ENCODE data around the gene SLC7A5. TPM values are rescaled to one million over a fixed set of nuclear protein-coding genes. Genes with fewer than 3 reads are reported as not detected.
"Not testable (repeated sequence)": the region's sequence is repeated elsewhere in the genome, so short reads cannot be mapped to it uniquely, and the experiment has no call there.

The SLC7A5 gene

DNA sequence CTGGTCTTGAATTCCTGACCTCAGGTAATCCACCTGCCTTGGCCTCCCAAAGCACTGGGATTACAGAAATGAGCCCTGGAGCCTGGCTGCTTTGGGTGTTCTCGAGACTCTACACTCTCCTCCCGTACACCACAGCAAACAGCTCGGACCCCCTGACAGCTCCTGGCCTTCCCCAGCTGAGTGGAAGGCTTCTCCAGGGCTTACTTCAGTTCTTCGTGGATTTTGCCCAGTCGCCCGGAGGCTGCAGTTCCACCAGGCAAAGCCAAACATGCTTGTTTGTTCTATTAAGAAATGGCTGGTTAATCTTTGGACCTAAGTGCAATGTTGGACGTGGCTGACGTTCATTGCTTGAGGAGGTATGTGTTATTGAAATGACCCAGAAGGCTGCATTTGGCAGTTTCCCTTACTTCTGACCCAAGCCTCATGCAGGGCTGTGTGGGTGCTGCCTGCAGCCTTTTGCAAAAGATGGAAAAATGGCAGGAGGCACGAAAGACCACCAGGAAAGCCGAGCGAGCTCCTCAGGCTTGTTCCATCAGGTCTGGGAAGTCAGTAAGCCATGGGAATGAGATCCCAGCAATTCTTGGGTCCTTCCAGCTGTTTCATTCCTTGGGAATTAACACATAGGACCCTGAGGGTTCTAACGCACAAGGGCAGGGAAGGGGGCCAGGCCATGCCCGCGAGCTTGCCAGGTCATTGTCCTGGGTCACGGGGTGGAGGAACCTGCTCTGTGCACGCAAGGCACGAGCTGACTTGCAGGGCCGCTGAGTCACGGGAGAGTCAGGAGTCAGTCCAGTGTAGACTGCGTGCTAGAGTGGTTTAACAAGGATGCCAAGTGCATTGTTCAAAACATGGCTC, 79.6 kb downstream of the SLC7A5 start:
- Histone ChIP-seq H3K27me3 (ENCODE audit: control insufficient read depth, insufficient read depth, low read length) (peaks cover 2% of the 10 kb centered on the region), H3K9me3 (replicated peaks; ENCODE audit: low read length) (no peaks in the 10 kb centered on the region), H3K4me3 (ENCODE audit: low read length) (no peak overlapping the region), H3K4me1 (ENCODE audit: control insufficient read depth, insufficient read depth, low read length) (peaks cover 30% of the 10 kb centered on the region), H3K9ac (ENCODE audit: low read depth, low read length) (peak overlapping the region; percentile 22), H3K4me2 (ENCODE audit: low read length) (peak overlapping the region; percentile 54), H3K36me3 (ENCODE audit: insufficient read depth, low read length) (no peaks in the 10 kb centered on the region)

DNA sequence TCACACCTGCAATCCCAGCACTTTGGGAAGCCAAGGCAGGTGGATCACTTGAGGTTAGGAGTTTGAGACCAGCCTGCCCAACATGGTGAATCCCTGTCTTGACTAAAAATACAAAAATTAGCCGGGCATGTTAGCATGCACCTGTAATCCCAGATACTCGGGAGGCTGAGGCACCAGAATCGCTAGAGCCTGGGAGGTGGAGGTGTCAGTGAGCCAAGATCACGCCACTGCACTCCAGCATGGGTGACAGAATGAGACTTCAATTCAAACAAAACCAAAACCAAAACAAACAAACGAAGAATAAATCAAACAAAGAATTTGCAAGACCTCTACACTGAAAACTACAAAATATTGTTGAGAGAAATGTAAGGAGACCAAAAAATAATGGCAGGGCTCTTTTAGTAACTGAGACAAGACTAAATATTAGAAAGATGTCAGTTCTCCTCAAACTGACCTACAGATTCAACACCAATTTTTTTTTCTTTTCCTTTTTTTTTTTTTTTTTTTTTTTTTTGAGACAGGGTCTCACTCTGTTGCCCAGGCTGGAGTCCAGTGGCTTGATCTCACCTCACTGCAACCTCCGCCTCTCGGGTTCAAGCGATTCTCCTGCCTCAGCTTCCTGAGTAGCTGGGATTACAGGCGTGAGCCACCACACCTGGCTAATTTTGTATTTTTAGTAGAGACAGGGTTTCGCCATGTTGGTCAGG, 80.4 kb downstream of the SLC7A5 start:
- H3K4me2 ChIP-seq (ENCODE audit: low read length); H3K9ac ChIP-seq (ENCODE audit: low read depth, low read length); H3K4me3 ChIP-seq (ENCODE audit: low read length); H3K9me3 ChIP-seq (replicated peaks; ENCODE audit: low read length); H3K36me3 ChIP-seq (ENCODE audit: insufficient read depth, low read length); H3K27me3 ChIP-seq (ENCODE audit: control insufficient read depth, insufficient read depth, low read length): not testable (repeated sequence)
- H3K4me1 ChIP-seq (ENCODE audit: control insufficient read depth, insufficient read depth, low read length): peaks cover 31% of the 10 kb centered on the region

DNA sequence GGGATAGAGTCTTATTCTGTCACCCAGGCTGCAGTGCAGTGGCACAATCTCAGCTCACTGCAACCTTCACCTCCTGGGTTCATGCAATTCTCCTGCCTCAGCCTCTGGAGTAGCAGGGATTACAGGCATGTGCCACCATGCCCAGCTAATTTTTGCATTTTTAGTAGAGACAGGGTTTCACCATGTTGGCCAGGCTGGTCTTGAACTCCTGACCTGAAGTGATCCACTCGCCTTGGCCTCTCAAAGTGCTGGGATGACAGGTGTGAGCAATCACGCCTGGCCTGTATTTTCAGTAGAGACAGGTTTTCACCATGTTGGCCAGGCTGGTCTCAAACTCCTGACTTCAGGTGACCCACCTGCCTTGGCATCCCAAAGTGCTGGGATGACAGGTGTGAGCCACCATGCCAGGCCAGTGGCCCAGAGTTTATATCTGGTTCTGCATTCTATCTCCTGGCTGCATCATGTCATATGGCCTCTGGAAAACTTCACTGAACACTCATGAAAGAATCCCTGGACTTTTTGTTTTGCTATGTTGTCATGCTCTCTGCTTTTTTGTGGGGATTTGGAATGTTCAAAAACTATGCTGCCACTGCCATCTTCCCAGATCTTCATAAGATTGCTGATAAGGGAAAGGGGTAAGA, 81.7 kb downstream of the SLC7A5 start:
- not testable (repeated sequence) for H3K27me3 ChIP-seq (ENCODE audit: control insufficient read depth, insufficient read depth, low read length); H3K4me3 ChIP-seq (ENCODE audit: low read length); H3K9me3 ChIP-seq (replicated peaks; ENCODE audit: low read length); H3K9ac ChIP-seq (ENCODE audit: low read depth, low read length); H3K4me2 ChIP-seq (ENCODE audit: low read length); H3K36me3 ChIP-seq (ENCODE audit: insufficient read depth, low read length)
- H3K4me1 ChIP-seq (ENCODE audit: control insufficient read depth, insufficient read depth, low read length): peaks cover 31% of the 10 kb centered on the region

DNA sequence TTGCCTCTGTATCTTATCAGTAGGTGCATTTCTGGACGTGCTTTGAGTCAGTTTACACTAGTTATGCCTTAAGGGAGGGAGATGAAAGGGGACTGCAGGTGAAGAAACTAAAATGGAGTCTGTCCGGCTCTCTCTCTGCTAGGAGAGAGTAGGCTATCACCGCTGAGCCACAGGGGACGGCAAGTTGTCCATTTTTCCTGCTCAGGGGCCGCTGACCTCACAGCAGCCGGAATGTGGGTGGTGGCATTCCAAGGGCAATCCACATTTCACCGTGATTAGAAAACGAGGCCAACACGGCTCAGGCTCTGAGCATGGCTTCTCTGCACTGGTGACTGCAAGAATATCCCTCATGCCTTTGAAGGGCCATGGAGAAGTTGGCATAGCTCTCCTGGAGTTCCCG, 84.5 kb downstream of the SLC7A5 start:
- H3K9me3 ChIP-seq (replicated peaks; ENCODE audit: low read length): no peaks in the 10 kb centered on the region
- no peak overlapping the region for H3K4me2 ChIP-seq (ENCODE audit: low read length)
- no peaks in the 10 kb centered on the region for H3K36me3 ChIP-seq (ENCODE audit: insufficient read depth, low read length)
- H3K4me1 ChIP-seq (ENCODE audit: control insufficient read depth, insufficient read depth, low read length): peaks cover 28% of the 10 kb centered on the region
- no peak overlapping the region for H3K4me3 ChIP-seq (ENCODE audit: low read length)
- H3K9ac ChIP-seq (ENCODE audit: low read depth, low read length): no peak overlapping the region
- H3K27me3 ChIP-seq (ENCODE audit: control insufficient read depth, insufficient read depth, low read length): no peaks in the 10 kb centered on the region

DNA sequence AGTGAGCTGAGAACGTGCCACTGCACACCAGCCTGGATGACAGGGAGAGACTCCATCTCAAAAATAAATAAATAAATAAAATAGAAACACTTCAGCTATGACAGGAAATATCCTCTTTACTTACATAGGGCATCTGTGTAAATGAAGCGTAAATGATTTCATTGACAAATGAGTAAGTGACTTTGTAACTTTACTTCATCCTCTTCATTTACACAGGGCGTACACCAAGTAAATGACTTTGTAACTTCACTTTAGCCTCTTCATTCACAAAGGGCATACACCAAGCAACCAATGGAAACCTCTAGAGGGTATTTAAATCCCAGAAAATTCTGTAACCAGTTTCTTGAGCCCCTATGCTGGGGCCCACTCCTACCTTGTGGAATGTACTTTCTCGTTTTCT, 87.3 kb downstream of the SLC7A5 start:
- Histone ChIP-seq H3K9me3 (replicated peaks; ENCODE audit: low read length) (no peaks in the 10 kb centered on the region), H3K4me1 (ENCODE audit: control insufficient read depth, insufficient read depth, low read length) (peaks cover 39% of the 10 kb centered on the region), H3K4me3 (ENCODE audit: low read length) (no peak overlapping the region), H3K4me2 (ENCODE audit: low read length) (no peak overlapping the region), H3K9ac (ENCODE audit: low read depth, low read length) (no peak overlapping the region), H3K36me3 (ENCODE audit: insufficient read depth, low read length) (no peaks in the 10 kb centered on the region), H3K27me3 (ENCODE audit: control insufficient read depth, insufficient read depth, low read length) (no peaks in the 10 kb centered on the region)

DNA sequence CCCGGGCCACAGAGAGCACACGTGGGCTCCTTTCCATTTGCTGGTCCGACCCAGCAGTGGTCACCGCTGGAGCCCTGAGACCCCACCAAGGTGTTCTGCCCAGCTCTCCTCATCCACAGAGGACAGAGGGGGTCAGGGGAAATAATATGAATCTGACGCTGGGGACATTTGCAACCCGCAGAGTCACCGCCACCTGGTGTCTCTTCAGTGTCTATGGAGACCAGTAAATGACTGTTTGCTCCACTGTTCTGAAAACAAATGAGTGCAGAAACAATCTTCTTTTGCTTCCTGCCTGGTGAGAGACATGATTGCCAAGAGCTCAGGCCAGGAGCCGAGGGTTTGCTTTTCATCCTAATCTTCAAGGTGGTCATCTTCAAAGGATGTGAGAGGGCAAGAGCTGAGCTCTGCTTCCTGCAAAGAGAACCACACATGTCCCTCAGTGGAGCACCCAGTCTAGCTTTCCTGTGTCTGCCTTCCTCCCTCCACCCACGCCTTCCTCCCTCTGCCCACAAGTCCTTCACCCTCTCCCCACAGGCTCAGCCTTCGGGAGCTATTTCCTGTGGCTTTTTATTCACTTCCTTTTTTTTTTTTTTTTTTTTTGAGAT, 88.8 kb downstream of the SLC7A5 start:
- H3K4me3 ChIP-seq (ENCODE audit: low read length): no peak overlapping the region
- H3K4me2 ChIP-seq (ENCODE audit: low read length): peak overlapping the region; percentile 15

More for the DNA sequence above, 88.8 kb downstream of the SLC7A5 start:
- peaks cover 39% of the 10 kb centered on the region for H3K4me1 ChIP-seq (ENCODE audit: control insufficient read depth, insufficient read depth, low read length)
- H3K9me3 ChIP-seq (replicated peaks; ENCODE audit: low read length): no peaks in the 10 kb centered on the region
- H3K27me3 ChIP-seq (ENCODE audit: control insufficient read depth, insufficient read depth, low read length): no peaks in the 10 kb centered on the region
- no peaks in the 10 kb centered on the region for H3K36me3 ChIP-seq (ENCODE audit: insufficient read depth, low read length)
- H3K9ac ChIP-seq (ENCODE audit: low read depth, low read length): no peak overlapping the region

Small RNA genes lying within 50 kb of the gene (small RNA-seq; reads per million reads assigned to genes)
- gene MIR6775: not detected
